ENCODE data around the gene NT5DC3. TPM values are rescaled to one million over a fixed set of nuclear protein-coding genes. Genes with fewer than 3 reads are reported as not detected.
A peak's percentile ranks its signal among the peaks of the same experiment; 100 is the strongest.

The NT5DC3 gene
- total and polyA plus RNA-seq, 9 of the 15 experiments (the other 6 are each of a cell fraction or from before 2014, with no cell fraction given), result 6.3 to 33.5 (median 24.5) TPM

GRCh38 chr12:103841690-103842584, 903 bp upstream of the NT5DC3 start (continued):
- TF ChIP-seq, protein P1, sequence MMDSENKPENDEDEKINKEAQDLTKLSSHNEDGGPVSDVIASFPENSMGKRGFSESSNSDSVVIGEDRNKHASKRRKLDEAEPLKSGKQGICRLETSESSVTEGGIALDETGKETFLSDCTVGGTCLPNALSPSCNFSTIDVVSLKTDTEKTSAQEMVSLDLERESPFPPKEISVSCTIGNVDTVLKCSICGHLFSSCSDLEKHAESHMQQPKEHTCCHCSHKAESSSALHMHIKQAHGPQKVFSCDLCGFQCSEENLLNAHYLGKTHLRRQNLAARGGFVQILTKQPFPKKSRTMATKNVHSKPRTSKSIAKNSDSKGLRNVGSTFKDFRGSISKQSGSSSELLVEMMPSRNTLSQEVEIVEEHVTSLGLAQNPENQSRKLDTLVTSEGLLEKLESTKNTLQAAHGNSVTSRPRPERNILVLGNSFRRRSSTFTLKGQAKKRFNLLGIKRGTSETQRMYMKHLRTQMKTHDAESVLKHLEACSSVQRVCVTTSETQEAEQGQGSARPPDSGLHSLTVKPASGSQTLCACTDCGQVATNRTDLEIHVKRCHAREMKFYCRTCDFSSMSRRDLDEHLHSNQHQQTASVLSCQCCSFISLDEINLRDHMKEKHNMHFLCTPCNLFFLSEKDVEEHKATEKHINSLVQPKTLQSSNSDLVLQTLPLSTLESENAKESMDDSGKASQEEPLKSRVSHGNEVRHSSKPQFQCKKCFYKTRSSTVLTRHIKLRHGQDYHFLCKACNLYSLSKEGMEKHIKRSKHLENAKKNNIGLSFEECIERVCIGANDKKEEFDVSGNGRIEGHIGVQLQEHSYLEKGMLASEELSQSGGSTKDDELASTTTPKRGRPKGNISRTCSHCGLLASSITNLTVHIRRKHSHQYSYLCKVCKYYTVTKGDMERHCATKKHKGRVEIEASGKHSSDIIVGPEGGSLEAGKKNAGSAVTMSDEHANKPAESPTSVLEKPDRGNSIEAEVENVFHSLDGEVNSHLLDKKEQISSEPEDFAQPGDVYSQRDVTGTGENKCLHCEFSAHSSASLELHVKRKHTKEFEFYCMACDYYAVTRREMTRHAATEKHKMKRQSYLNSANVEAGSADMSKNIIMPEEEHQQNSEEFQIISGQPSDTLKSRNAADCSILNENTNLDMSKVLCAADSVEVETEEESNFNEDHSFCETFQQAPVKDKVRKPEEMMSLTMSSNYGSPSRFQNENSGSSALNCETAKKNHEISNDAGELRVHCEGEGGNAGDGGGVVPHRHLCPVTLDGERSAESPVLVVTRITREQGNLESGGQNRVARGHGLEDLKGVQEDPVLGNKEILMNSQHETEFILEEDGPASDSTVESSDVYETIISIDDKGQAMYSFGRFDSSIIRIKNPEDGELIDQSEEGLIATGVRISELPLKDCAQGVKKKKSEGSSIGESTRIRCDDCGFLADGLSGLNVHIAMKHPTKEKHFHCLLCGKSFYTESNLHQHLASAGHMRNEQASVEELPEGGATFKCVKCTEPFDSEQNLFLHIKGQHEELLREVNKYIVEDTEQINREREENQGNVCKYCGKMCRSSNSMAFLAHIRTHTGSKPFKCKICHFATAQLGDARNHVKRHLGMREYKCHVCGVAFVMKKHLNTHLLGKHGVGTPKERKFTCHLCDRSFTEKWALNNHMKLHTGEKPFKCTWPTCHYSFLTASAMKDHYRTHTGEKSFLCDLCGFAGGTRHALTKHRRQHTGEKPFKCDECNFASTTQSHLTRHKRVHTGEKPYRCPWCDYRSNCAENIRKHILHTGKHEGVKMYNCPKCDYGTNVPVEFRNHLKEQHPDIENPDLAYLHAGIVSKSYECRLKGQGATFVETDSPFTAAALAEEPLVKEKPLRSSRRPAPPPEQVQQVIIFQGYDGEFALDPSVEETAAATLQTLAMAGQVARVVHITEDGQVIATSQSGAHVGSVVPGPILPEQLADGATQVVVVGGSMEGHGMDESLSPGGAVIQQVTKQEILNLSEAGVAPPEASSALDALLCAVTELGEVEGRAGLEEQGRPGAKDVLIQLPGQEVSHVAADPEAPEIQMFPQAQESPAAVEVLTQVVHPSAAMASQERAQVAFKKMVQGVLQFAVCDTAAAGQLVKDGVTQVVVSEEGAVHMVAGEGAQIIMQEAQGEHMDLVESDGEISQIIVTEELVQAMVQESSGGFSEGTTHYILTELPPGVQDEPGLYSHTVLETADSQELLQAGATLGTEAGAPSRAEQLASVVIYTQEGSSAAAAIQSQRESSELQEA (IDR thresholded peaks at IDR 0.05; ENCODE audit: low read depth), result no peak
- TF ChIP-seq, protein P2, sequence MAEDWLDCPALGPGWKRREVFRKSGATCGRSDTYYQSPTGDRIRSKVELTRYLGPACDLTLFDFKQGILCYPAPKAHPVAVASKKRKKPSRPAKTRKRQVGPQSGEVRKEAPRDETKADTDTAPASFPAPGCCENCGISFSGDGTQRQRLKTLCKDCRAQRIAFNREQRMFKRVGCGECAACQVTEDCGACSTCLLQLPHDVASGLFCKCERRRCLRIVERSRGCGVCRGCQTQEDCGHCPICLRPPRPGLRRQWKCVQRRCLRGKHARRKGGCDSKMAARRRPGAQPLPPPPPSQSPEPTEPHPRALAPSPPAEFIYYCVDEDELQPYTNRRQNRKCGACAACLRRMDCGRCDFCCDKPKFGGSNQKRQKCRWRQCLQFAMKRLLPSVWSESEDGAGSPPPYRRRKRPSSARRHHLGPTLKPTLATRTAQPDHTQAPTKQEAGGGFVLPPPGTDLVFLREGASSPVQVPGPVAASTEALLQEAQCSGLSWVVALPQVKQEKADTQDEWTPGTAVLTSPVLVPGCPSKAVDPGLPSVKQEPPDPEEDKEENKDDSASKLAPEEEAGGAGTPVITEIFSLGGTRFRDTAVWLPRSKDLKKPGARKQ (CRISPR knock-in tag; IDR thresholded peaks at IDR 0.05), result no peak
- no peak for TF ChIP-seq GATA2 (CRISPR knock-in tag; IDR thresholded peaks at IDR 0.05)
- TF ChIP-seq BMI1 (IDR thresholded peaks at IDR 0.05; ENCODE audit: low read length), result no peak
- TF ChIP-seq HOMEZ (CRISPR knock-in tag; IDR thresholded peaks at IDR 0.05), result no peak
- no peak for TF ChIP-seq ZNF57 (CRISPR knock-in tag; IDR thresholded peaks at IDR 0.05)
- 0 out of 2 replicates have a peak, but pooled peaks have one; percentile 24 for TF ChIP-seq NR2C1 (IDR thresholded peaks at IDR 0.05)
- peak; percentile 59; the same call in 1 of the 2 replicates for TF ChIP-seq NR2C1 (tag; IDR thresholded peaks at IDR 0.05)
- no peak for TF ChIP-seq PYGO2 (tag; IDR thresholded peaks at IDR 0.05)
- TF ChIP-seq, protein P3, sequence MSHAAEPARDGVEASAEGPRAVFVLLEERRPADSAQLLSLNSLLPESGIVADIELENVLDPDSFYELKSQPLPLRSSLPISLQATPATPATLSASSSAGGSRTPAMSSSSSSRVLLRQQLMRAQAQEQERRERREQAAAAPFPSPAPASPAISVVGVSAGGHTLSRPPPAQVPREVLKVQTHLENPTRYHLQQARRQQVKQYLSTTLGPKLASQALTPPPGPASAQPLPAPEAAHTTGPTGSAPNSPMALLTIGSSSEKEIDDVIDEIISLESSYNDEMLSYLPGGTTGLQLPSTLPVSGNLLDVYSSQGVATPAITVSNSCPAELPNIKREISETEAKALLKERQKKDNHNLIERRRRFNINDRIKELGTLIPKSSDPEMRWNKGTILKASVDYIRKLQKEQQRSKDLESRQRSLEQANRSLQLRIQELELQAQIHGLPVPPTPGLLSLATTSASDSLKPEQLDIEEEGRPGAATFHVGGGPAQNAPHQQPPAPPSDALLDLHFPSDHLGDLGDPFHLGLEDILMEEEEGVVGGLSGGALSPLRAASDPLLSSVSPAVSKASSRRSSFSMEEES (CRISPR knock-in tag; IDR thresholded peaks at IDR 0.05), result no peak
- no peak for TF ChIP-seq DMBX1 (CRISPR knock-in tag; IDR thresholded peaks at IDR 0.05; ENCODE audit: borderline replicate concordance)
